ENCODE data around the gene PRKCH.

Gene PRKCH

DNA sequence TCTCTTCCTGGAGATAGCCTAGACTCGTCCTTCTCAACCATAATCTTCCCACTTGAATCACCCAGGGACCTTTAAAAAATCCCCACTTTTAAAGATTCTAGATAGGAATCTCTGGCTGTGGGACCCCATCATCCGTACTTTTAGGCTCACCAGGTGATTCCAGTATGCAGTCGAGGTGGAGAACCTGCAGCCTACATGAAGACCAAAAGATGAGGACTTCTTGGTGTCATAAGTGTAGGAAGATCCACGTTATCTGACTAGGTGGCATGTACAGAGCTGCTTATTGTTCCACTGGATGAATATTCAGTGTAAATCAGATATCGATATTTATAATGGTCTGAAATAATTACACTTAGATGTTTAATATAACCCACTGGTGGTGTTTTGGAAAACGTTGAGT, 2.6 kb downstream of the PRKCH start:
- Histone ChIP-seq H3K27ac (replicated peaks) (no peak overlapping the region), H3K4me3 (replicated peaks; ENCODE audit: insufficient read depth, low read length) (no peak overlapping the region), H3K27me3 (ENCODE audit: insufficient read depth, poor library complexity, severe bottlenecking) (peaks cover 36% of the 10 kb centered on the region)
- no peak for TF ChIP-seq POLR2AphosphoS5 (IDR thresholded peaks at IDR 0.05; ENCODE audit: low read depth)
- TF ChIP-seq, protein P1, sequence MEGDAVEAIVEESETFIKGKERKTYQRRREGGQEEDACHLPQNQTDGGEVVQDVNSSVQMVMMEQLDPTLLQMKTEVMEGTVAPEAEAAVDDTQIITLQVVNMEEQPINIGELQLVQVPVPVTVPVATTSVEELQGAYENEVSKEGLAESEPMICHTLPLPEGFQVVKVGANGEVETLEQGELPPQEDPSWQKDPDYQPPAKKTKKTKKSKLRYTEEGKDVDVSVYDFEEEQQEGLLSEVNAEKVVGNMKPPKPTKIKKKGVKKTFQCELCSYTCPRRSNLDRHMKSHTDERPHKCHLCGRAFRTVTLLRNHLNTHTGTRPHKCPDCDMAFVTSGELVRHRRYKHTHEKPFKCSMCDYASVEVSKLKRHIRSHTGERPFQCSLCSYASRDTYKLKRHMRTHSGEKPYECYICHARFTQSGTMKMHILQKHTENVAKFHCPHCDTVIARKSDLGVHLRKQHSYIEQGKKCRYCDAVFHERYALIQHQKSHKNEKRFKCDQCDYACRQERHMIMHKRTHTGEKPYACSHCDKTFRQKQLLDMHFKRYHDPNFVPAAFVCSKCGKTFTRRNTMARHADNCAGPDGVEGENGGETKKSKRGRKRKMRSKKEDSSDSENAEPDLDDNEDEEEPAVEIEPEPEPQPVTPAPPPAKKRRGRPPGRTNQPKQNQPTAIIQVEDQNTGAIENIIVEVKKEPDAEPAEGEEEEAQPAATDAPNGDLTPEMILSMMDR (IDR thresholded peaks at IDR 0.05; ENCODE audit: insufficient read depth, low read length) = no peak
- TF ChIP-seq, protein P2, sequence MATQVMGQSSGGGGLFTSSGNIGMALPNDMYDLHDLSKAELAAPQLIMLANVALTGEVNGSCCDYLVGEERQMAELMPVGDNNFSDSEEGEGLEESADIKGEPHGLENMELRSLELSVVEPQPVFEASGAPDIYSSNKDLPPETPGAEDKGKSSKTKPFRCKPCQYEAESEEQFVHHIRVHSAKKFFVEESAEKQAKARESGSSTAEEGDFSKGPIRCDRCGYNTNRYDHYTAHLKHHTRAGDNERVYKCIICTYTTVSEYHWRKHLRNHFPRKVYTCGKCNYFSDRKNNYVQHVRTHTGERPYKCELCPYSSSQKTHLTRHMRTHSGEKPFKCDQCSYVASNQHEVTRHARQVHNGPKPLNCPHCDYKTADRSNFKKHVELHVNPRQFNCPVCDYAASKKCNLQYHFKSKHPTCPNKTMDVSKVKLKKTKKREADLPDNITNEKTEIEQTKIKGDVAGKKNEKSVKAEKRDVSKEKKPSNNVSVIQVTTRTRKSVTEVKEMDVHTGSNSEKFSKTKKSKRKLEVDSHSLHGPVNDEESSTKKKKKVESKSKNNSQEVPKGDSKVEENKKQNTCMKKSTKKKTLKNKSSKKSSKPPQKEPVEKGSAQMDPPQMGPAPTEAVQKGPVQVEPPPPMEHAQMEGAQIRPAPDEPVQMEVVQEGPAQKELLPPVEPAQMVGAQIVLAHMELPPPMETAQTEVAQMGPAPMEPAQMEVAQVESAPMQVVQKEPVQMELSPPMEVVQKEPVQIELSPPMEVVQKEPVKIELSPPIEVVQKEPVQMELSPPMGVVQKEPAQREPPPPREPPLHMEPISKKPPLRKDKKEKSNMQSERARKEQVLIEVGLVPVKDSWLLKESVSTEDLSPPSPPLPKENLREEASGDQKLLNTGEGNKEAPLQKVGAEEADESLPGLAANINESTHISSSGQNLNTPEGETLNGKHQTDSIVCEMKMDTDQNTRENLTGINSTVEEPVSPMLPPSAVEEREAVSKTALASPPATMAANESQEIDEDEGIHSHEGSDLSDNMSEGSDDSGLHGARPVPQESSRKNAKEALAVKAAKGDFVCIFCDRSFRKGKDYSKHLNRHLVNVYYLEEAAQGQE (IDR thresholded peaks at IDR 0.05; ENCODE audit: insufficient replicate concordance, low read depth) = no peak
- no peak for TF ChIP-seq SPI1 (IDR thresholded peaks at IDR 0.05; ENCODE audit: borderline replicate concordance, low read depth)
- TF ChIP-seq GABPA (IDR thresholded peaks at IDR 0.05; ENCODE audit: low read depth) = no peak
- DNase-seq (ENCODE audit: low read depth in 1 of 2, low spot score in 1 of 2) = no peak

- Histone ChIP-seq H3K27me3 (ENCODE audit: insufficient read depth, poor library complexity, severe bottlenecking) (peaks cover 36% of the 10 kb centered on the region), H3K4me3 (replicated peaks; ENCODE audit: insufficient read depth, low read length) (no peak overlapping the region), H3K27ac (replicated peaks) (no peak overlapping the region)
- TF ChIP-seq, protein P2 (IDR thresholded peaks at IDR 0.05; ENCODE audit: insufficient replicate concordance, low read depth) = no peak
- no peak for TF ChIP-seq POLR2AphosphoS5 (IDR thresholded peaks at IDR 0.05; ENCODE audit: low read depth)
- TF ChIP-seq, protein P1 (IDR thresholded peaks at IDR 0.05; ENCODE audit: insufficient read depth, low read length) = no peak
- no peak for DNase-seq (ENCODE audit: low read depth in 1 of 2, low spot score in 1 of 2)
Observed at GRCh38 chr14:61325166-61325565, 3.8 kb downstream of the PRKCH start.

- no peak for TF ChIP-seq POLR2AphosphoS5 (IDR thresholded peaks at IDR 0.05; ENCODE audit: low read depth)
- Histone ChIP-seq H3K27me3 (ENCODE audit: insufficient read depth, poor library complexity, severe bottlenecking) (peaks cover 31% of the 10 kb centered on the region), H3K27ac (replicated peaks) (no peak overlapping the region), H3K4me3 (replicated peaks; ENCODE audit: insufficient read depth, low read length) (no peak overlapping the region)
- no peak for DNase-seq (ENCODE audit: low read depth in 1 of 2, low spot score in 1 of 2)
Observed at GRCh38 chr14:61326146-61326545, 4.8 kb downstream of the PRKCH start.

GRCh38 chr14:61326847-61327246, 5.5 kb downstream of the PRKCH start:
- Histone ChIP-seq H3K4me3 (replicated peaks; ENCODE audit: insufficient read depth, low read length) (no peak overlapping the region), H3K27me3 (ENCODE audit: insufficient read depth, poor library complexity, severe bottlenecking) (peaks cover 26% of the 10 kb centered on the region), H3K27ac (replicated peaks) (no peak overlapping the region)
- DNase-seq (ENCODE audit: low read depth in 1 of 2, low spot score in 1 of 2) = no peak
- TF ChIP-seq POLR2AphosphoS5 (IDR thresholded peaks at IDR 0.05; ENCODE audit: low read depth) (no peak), GABPA (IDR thresholded peaks at IDR 0.05; ENCODE audit: low read depth) (no peak), SPI1 (IDR thresholded peaks at IDR 0.05; ENCODE audit: borderline replicate concordance, low read depth) (no peak)

- Histone ChIP-seq H3K27ac (replicated peaks) (no peak overlapping the region), H3K4me3 (replicated peaks; ENCODE audit: insufficient read depth, low read length) (no peak overlapping the region), H3K27me3 (ENCODE audit: insufficient read depth, poor library complexity, severe bottlenecking) (peaks cover 8% of the 10 kb centered on the region)
- no peak for TF ChIP-seq POLR2AphosphoS5 (IDR thresholded peaks at IDR 0.05; ENCODE audit: low read depth)
- TF ChIP-seq GABPA (IDR thresholded peaks at IDR 0.05; ENCODE audit: low read depth) = no peak
- TF ChIP-seq, protein P1 (IDR thresholded peaks at IDR 0.05; ENCODE audit: insufficient read depth, low read length) = no peak
- TF ChIP-seq SPI1 (IDR thresholded peaks at IDR 0.05; ENCODE audit: borderline replicate concordance, low read depth) = no peak
- TF ChIP-seq, protein P2 (IDR thresholded peaks at IDR 0.05; ENCODE audit: insufficient replicate concordance, low read depth) = no peak
- no peak for DNase-seq (ENCODE audit: low read depth in 1 of 2, low spot score in 1 of 2)
Observed at GRCh38 chr14:61328626-61329262, 7.4 kb downstream of the PRKCH start.
